ENCODE results near the gene GRM4. TPM values are rescaled to one million over a fixed set of nuclear protein-coding genes. Genes with fewer than 3 reads are reported as not detected.

Gene GRM4
- total and polyA plus RNA-seq, 2 donors, result 0.01 to 0.11 TPM

- Histone ChIP-seq H3K4me1 (ENCODE audit: insufficient read depth) (no peaks in the 10 kb centered on the region), H3K36me3 (ENCODE audit: insufficient read depth) (no peaks in the 10 kb centered on the region), H3K4me3 (ENCODE audit: low read depth, low read length) (no peak overlapping the region), H3K27ac (ENCODE audit: low read depth) (no peak overlapping the region)
- WGBS, result 96% methylated on average over 6 of the region's 6 CpGs
- DNase-seq (ENCODE audit: extremely low spot score), result no peak
These were observed 88.1 kb downstream of the GRM4 start for GRCh38 chr6:34057790-34058189.

GRCh38 chr6:34057191-34057590 is 88.7 kb downstream of the GRM4 start:
- H3K4me3 ChIP-seq (ENCODE audit: low read depth, low read length), result no peak overlapping the region
- H3K27ac ChIP-seq (ENCODE audit: low read depth), result no peak overlapping the region
- DNase-seq (ENCODE audit: extremely low spot score), result no peak
- H3K36me3 ChIP-seq (ENCODE audit: insufficient read depth), result no peaks in the 10 kb centered on the region
- no peaks in the 10 kb centered on the region for H3K4me1 ChIP-seq (ENCODE audit: insufficient read depth)
- WGBS, result 93% methylated on average over 16 of the region's 16 CpGs

DNA sequence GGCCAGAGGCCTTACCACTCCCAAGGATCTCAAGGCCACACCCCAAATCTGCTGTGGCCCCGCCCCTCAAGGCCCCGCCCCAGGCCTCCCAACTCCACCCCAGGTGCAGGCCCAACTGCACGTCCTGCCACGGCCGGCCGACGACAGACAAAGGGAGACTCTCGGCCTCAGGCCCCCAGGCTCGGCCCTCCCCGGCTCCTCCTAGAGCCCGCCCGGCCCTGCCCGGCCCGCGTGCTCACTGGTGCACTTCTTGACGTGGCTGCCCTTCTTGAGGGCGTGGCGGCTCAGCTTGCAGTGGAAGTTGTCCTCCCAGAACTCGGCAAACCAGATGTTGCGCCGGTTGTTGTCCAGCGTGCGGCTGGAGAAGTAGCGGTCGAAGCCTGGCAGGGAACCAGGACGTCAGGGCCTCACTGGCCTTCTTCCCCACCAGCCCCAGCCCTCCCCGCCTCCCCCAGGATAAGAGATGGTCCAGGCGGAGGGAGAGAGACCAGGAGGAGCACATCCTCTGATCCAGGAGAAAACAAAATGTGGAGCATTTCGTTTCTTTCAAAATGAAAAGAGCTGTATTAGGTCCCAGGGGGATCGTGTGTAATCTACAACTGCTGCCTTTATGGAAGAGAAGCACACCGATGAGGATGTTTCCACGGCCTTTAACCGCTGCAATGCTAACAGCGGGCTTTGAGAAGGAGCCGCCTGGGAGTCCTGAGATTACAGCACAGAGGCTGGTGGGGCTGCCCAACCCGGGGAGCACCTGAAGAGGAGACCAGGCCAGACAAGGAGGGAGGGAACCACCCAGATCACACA is 89.4 kb downstream of the GRM4 start:
- peak; percentile 52 for DNase-seq (ENCODE audit: extremely low spot score)
- H3K27ac ChIP-seq (ENCODE audit: low read depth), result no peak overlapping the region
- peak overlapping the region; percentile 9 for H3K4me3 ChIP-seq (ENCODE audit: low read depth, low read length)
- WGBS, result 14% methylated on average over 36 of the region's 36 CpGs
- H3K36me3 ChIP-seq (ENCODE audit: insufficient read depth), result no peaks in the 10 kb centered on the region
- H3K4me1 ChIP-seq (ENCODE audit: insufficient read depth), result no peaks in the 10 kb centered on the region

- no peaks in the 10 kb centered on the region for H3K36me3 ChIP-seq (ENCODE audit: insufficient read depth)
- WGBS, result 67% methylated on average over 18 of the region's 18 CpGs
- no peak for DNase-seq (ENCODE audit: extremely low spot score)
- no peak overlapping the region for H3K27ac ChIP-seq (ENCODE audit: low read depth)
- no peak overlapping the region for H3K4me3 ChIP-seq (ENCODE audit: low read depth, low read length)
- H3K4me1 ChIP-seq (ENCODE audit: insufficient read depth), result no peaks in the 10 kb centered on the region
These were observed 90.5 kb downstream of the GRM4 start for GRCh38 chr6:34055223-34055933.

DNA sequence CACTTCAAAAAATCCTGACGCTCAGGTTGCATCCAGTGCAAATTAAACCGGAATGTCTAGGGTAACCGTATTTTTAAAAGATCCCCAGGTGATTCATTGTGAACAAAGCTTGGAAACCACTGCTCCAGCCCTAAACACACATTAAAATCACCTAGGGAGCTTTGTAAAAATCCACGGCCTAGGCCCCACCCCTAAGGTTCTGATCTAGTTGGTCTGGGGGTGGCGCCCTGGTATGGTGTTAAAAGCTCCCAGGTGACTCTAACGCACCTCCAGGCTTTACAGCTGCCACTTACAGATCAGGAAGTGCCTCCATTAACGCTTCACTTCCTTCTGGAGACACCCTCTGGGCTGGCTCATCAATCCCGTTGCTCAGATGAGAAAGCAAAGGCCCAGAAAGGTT is 92.2 kb downstream of the GRM4 start:
- H3K27ac ChIP-seq (ENCODE audit: low read depth), result no peak overlapping the region
- WGBS, result 77% methylated on average over 8 of the region's 8 CpGs
- H3K4me3 ChIP-seq (ENCODE audit: low read depth, low read length), result no peak overlapping the region
- no peaks in the 10 kb centered on the region for H3K4me1 ChIP-seq (ENCODE audit: insufficient read depth)
- no peak for DNase-seq (ENCODE audit: extremely low spot score)
- no peaks in the 10 kb centered on the region for H3K36me3 ChIP-seq (ENCODE audit: insufficient read depth)

- H3K4me1 ChIP-seq (ENCODE audit: insufficient read depth), result no peaks in the 10 kb centered on the region
- H3K36me3 ChIP-seq (ENCODE audit: insufficient read depth), result no peaks in the 10 kb centered on the region
- H3K4me3 ChIP-seq (ENCODE audit: low read depth, low read length), result no peak overlapping the region
- H3K27ac ChIP-seq (ENCODE audit: low read depth), result no peak overlapping the region
- WGBS, result 70% methylated on average over 7 of the region's 7 CpGs
- no peak for DNase-seq (ENCODE audit: extremely low spot score)
These were observed 92.8 kb downstream of the GRM4 start for GRCh38 chr6:34052918-34053608.

DNA sequence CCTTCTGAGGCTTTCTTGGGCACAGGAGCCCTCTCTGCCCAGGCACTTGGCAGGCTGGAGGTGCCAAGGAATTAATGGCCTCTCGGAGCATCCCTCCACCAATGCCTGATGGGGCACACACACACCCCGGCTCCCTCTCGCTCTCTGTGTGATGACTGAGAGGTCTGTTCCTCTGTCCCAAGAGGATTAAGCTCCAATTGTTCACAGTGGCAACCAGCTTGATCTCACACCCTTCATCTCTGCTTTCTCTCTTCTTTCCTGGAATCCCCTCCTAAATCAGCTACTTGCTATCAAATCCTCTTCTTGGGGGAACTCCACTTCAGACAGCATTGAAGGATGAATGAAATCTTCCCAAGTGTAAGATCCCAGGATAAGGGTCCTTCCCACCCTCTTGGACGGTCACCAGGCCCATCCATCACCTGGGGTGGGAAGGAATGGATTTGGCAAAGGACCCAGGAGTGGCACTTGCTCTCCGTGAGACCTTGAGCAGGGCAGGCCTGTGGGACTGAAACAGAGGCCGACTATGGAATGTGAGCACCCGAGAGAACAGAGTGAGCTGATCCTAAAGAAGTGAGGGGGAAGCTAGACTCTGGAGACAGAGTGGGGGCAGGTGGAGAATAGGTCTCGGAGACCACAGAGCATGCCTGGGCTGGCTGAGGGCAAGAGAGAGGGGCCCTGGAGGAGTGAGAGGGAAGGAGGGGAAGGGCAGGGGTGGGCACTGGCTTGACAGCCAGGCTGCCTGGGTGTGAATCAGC is 93.6 kb downstream of the GRM4 start:
- Histone ChIP-seq H3K36me3 (ENCODE audit: insufficient read depth) (no peaks in the 10 kb centered on the region), H3K4me1 (ENCODE audit: insufficient read depth) (no peaks in the 10 kb centered on the region), H3K4me3 (ENCODE audit: low read depth, low read length) (no peak overlapping the region), H3K27ac (ENCODE audit: low read depth) (no peak overlapping the region)
- WGBS, result 61% methylated on average over 8 of the region's 8 CpGs
- DNase-seq (ENCODE audit: extremely low spot score), result no peak

DNA sequence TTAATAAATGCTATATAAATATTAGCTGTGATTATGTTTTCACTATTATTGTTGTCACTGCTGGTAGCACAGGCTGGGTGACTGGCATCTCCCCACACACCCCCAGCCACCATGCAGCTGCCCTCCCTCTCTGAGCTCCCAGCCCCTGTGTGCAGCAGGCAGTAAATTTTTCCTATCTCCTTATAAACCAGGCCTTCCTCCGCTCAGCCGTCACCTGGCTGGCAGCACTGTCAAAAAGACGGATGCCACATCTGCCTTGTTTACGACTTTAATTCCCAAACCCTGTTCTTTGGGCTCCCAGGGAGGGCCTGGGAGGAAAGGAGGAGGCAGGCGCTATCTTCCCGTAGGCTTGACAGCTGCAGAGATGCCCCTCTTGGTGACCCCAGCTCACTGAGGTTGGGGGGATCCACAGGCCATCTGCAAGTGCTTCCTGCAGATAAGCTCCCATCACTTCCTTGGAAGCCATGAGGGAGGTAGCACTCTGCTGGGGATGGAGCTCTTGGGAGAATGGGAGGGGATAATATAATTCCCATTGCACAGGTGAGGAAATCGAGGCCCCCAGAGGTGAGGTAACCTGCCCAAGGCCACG is 94.5 kb downstream of the GRM4 start:
- Histone ChIP-seq H3K36me3 (ENCODE audit: insufficient read depth) (no peaks in the 10 kb centered on the region), H3K27ac (ENCODE audit: low read depth) (no peak overlapping the region), H3K4me3 (ENCODE audit: low read depth, low read length) (no peak overlapping the region), H3K4me1 (ENCODE audit: insufficient read depth) (no peaks in the 10 kb centered on the region)
- 50% methylated on average over 8 of the region's 8 CpGs for WGBS
- no peak for DNase-seq (ENCODE audit: extremely low spot score)

- H3K4me1 ChIP-seq (ENCODE audit: insufficient read depth), result no peaks in the 10 kb centered on the region
- H3K27ac ChIP-seq (ENCODE audit: low read depth), result no peak overlapping the region
- no peaks in the 10 kb centered on the region for H3K36me3 ChIP-seq (ENCODE audit: insufficient read depth)
- no peak for DNase-seq (ENCODE audit: extremely low spot score)
- H3K4me3 ChIP-seq (ENCODE audit: low read depth, low read length), result no peak overlapping the region
- 92% methylated on average over 5 of the region's 5 CpGs for WGBS
These were observed 95.2 kb downstream of the GRM4 start for GRCh38 chr6:34050691-34051090.

- Histone ChIP-seq H3K4me1 (ENCODE audit: insufficient read depth) (no peaks in the 10 kb centered on the region), H3K36me3 (ENCODE audit: insufficient read depth) (no peaks in the 10 kb centered on the region), H3K4me3 (ENCODE audit: low read depth, low read length) (no peak overlapping the region), H3K27ac (ENCODE audit: low read depth) (no peak overlapping the region)
- 70% methylated on average over 15 of the region's 15 CpGs for WGBS
- no peak for DNase-seq (ENCODE audit: extremely low spot score)
These were observed 96.2 kb downstream of the GRM4 start for GRCh38 chr6:34049395-34050342.

DNA sequence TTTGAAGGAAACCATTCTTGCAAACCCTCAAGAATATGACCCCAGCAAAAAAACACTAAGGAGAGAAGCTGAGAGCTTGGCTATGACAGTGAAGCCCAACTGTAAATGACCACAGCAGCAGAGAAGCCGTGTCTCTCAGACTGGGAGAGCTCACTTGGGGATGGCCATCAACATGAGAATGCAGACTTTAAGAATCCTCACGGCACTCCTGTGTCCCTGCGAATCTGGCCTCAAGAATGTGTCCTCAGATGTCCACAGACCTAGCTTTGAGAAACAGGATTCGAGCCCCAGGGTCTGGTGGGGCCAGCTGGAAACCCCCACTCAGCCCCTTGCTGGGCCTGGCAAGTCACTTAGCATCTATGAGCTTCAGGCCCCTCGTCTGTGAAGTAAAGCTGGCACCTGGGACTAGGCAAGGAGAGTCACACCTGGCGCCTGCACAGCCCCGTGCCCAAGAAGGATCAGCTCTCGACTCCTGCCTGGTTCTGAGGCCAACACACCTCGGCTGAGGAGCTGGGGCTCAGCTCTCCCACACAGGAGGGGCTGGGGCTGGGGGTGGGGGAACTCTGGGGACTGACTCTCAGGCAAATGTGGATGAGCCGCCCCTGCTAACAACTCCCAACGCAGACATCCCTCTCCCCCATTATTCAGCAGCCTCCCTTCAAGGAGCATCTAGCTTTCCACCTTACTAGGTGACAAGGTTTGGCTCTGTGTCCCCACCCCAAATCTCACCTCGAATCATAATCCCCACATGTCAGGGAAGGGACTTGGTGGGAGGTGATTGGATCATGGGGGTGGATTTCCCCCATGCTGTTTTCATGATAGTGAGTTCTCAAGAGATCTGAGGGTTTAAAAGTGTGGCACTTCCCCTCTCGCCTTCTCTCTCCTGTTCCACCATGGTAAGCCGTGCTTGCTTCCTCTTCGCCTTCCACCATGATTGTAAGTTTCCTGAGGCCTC is 97.7 kb downstream of the GRM4 start:
- no peak overlapping the region for H3K27ac ChIP-seq (ENCODE audit: low read depth)
- H3K36me3 ChIP-seq (ENCODE audit: insufficient read depth), result no peaks in the 10 kb centered on the region
- 64% methylated on average over 15 of the region's 15 CpGs for WGBS
- no peak for DNase-seq (ENCODE audit: extremely low spot score)
- H3K4me3 ChIP-seq (ENCODE audit: low read depth, low read length), result no peak overlapping the region
- no peaks in the 10 kb centered on the region for H3K4me1 ChIP-seq (ENCODE audit: insufficient read depth)

Measured in urinary bladder (tissue), 4 donors.